Hematopoietic multipotent progenitor cell treated with erythropoietin and hydrocortisone succinate and interleukin-3 and kit ligand, for 17 days (in vitro differentiated cells): ENCODE results near the gene OPN4.
A peak's percentile ranks its signal among the peaks of the same experiment; 100 is the strongest.
"Not testable (repeated sequence)": the region's sequence is repeated elsewhere in the genome, so short reads cannot be mapped to it uniquely, and the experiment has no call there.

Experiments used
- DNase-seq: peaks from one replicate; pipeline ENCODE4 v3.0.0-alpha.2; 2015; ENCODE audit warnings: low spot score

OPN4 gene

GRCh38 chr10:86654411-86655172 lies at the start of gene OPN4:
TSS of gene OPN4 (plus strand) at chr10:86654547. CDS start at chr10:86654784, 237 bp downstream.
- no peak for DNase-seq

- DNase-seq: no peak
Measured at GRCh38 chr10:86607674-86608073, 46.7 kb upstream of the OPN4 start.

GRCh38 chr10:86609920-86610319 lies 44.4 kb upstream of the OPN4 start:
- DNase-seq: no peak

- DNase-seq: no peak
Measured at GRCh38 chr10:86611386-86611785, 43.0 kb upstream of the OPN4 start.

GRCh38 chr10:86613096-86613495 lies 41.3 kb upstream of the OPN4 start:
- DNase-seq: no peak

- DNase-seq: no peak
Measured at GRCh38 chr10:86613905-86614304, 40.4 kb upstream of the OPN4 start.

- no peak for DNase-seq
Measured at GRCh38 chr10:86614853-86615252, 39.5 kb upstream of the OPN4 start.

- not testable (repeated sequence) for DNase-seq
Measured at GRCh38 chr10:86617278-86617677, 37.1 kb upstream of the OPN4 start.

- DNase-seq: no peak
Measured at GRCh38 chr10:86628311-86628710, 26.0 kb upstream of the OPN4 start.

- DNase-seq: no peak
Measured at GRCh38 chr10:86630079-86630478, 24.3 kb upstream of the OPN4 start.

- DNase-seq: no peak
Measured at GRCh38 chr10:86632009-86632800, 22.1 kb upstream of the OPN4 start.

GRCh38 chr10:86632951-86633350 lies 21.4 kb upstream of the OPN4 start:
- DNase-seq: no peak

- DNase-seq: no peak
Measured at GRCh38 chr10:86635402-86635801, 18.9 kb upstream of the OPN4 start.

- DNase-seq: no peak
Measured at GRCh38 chr10:86636311-86636710, 18.0 kb upstream of the OPN4 start.

GRCh38 chr10:86642021-86642420 lies 12.3 kb upstream of the OPN4 start:
- peak; percentile 11 for DNase-seq

- DNase-seq: no peak
Measured at GRCh38 chr10:86642499-86642898, 11.8 kb upstream of the OPN4 start.

GRCh38 chr10:86644152-86644793 lies 10.1 kb upstream of the OPN4 start:
- no peak for DNase-seq

- no peak for DNase-seq
Measured at GRCh38 chr10:86644794-86645445, 9.4 kb upstream of the OPN4 start.

GRCh38 chr10:86645621-86646165 lies 8.7 kb upstream of the OPN4 start:
- DNase-seq: not testable (repeated sequence)

- DNase-seq: no peak
Measured at GRCh38 chr10:86646532-86646931, 7.8 kb upstream of the OPN4 start.

- DNase-seq: no peak
Measured at GRCh38 chr10:86646933-86647332, 7.4 kb upstream of the OPN4 start.
